Esophagus muscularis mucosa (tissue), 4 donors: ENCODE results near the gene NAV3. TPM values are rescaled to one million over a fixed set of nuclear protein-coding genes. Genes with fewer than 3 reads are reported as not detected.

Experiments used
- DNase-seq: peaks from one replicate; pipeline ENCODE4 v3.0.0-alpha.2; 2017; ENCODE audit errors: extremely low spot score
- H3K27ac ChIP-seq, 4 donors: fragments of 200-600 bp; sonication (generic); replicated peaks in 1 of 4; 1 replicate in 3 of 4; 2 replicates in 1 of 4; pipeline ENCODE4 v1.5.1; 2016 to 2019; ENCODE audit warnings: mild to moderate bottlenecking in 1 of 4
- H3K27me3 ChIP-seq, 4 donors: fragments of 200-600 bp; sonication (generic); one replicate each; pipeline versions ENCODE4 v1.5.1 to v1.6.0; 2016 to 2019
- H3K36me3 ChIP-seq, 4 donors: fragments of 200-600 bp; sonication (generic); one replicate each; pipeline ENCODE4 v1.5.1; 2016 to 2019
- H3K4me1 ChIP-seq, 4 donors: fragments of 200-600 bp; sonication (generic); one replicate each; pipeline ENCODE4 v1.5.1; 2016 to 2019
- H3K4me3 ChIP-seq, 4 donors: fragments of 200-600 bp; sonication (generic); 1 replicate in 2 of 4; 2 replicates in 2 of 4; pipeline ENCODE4 v1.5.1; 2016 to 2019; ENCODE audit warnings: mild to moderate bottlenecking in 4 of 4, moderate library complexity in 1 of 4
- H3K9me3 ChIP-seq, 4 donors: fragments of 200-600 bp; sonication (generic); 1 replicate in 3 of 4; 2 replicates in 1 of 4; pipeline ENCODE4 v1.5.1; 2016 to 2019
- CTCF ChIP-seq, 3 experiments: fragments of 200-600 bp in 2 of 3; fragments of 450-650 bp in 1 of 3; sonication (generic) in 2 of 3; IDR thresholded peaks; one replicate each; pipeline ENCODE4 v1.5.1; 2017 to 2019; ENCODE audit warnings: antibody characterized with exemption in 3 of 3, mild to moderate bottlenecking in 2 of 3, moderate library complexity in 1 of 3
- EP300 ChIP-seq: sonication (generic); formaldehyde crosslinking; IDR thresholded peaks from one replicate; pipeline ENCODE4 v1.6.1; 2017; ENCODE audit warnings: antibody characterized with exemption
- POLR2A ChIP-seq: fragments of 450-650 bp; IDR thresholded peaks from one replicate; pipeline ENCODE4 v1.6.1; 2017; ENCODE audit warnings: antibody characterized with exemption, moderate library complexity, mild to moderate bottlenecking, low read depth
- POLR2AphosphoS5 ChIP-seq, 2 donors: sonication (generic); formaldehyde crosslinking; IDR thresholded peaks; one replicate each; pipeline ENCODE4 v1.6.1; 2017; ENCODE audit warnings: antibody characterized with exemption in 2 of 2
- WGBS: methylation state at CpG from one replicate; pipeline ENCODE4 v1.1.5; 2018; 5-methylcytosine and 5-hydroxymethylcytosine counted together
- intact Hi-C: fragments of 100-400 bp; cut with DNase I; formaldehyde crosslinking; loops from one replicate; pipeline ENCODE4 v1.15.1; 2023
- total RNA-seq, 4 donors: library from RNA; depleted of rRNA; stranded (reverse); fragments of >200 nt; gene quantifications; one replicate each; pipeline versions ENCODE4 v1.1.0 to v1.2.1, GENCODE V29; 2016

NAV3 gene
- total RNA-seq, 4 donors from 2014 or later, result 4.3 to 9.6 (median 5.4) TPM

- Histone ChIP-seq H3K9me3 (no peaks in the 10 kb centered on the region), H3K36me3 (peaks cover 0 to 9% (median 0%) of the 10 kb centered on the region in 4 donors), H3K27ac (no peak overlapping the region), H3K4me1 (no peaks in the 10 kb centered on the region), H3K4me3 (no peak overlapping the region), H3K27me3 (no peaks in the 10 kb centered on the region)
- no peak for TF ChIP-seq CTCF (IDR thresholded peaks at IDR 0.05)
- no peak for TF ChIP-seq POLR2AphosphoS5 (IDR thresholded peaks at IDR 0.05)
- no peak for TF ChIP-seq EP300
- no peak for TF ChIP-seq POLR2A
- intact Hi-C loops, result no loop called here
- DNase-seq, result no peak
- WGBS, result 93% methylated on average over 3 of the region's 3 CpGs
These were observed 346.6 kb downstream of the NAV3 start for GRCh38 chr12:78177298-78177697.

- no peaks in the 10 kb centered on the region for H3K27me3 ChIP-seq
- no peaks in the 10 kb centered on the region for H3K4me1 ChIP-seq
- 68% methylated on average over 6 of the region's 6 CpGs for WGBS
- H3K9me3 ChIP-seq, result no peaks in the 10 kb centered on the region
- no peak for DNase-seq
- H3K36me3 ChIP-seq, result peaks cover 0 to 9% (median 0%) of the 10 kb centered on the region in 4 donors
- H3K4me3 ChIP-seq, result no peak overlapping the region
- no peak overlapping the region for H3K27ac ChIP-seq
- intact Hi-C loops, result no loop called here
- TF ChIP-seq POLR2A, result no peak
- no peak for TF ChIP-seq POLR2AphosphoS5 (IDR thresholded peaks at IDR 0.05)
- TF ChIP-seq EP300, result no peak
- no peak for TF ChIP-seq CTCF (IDR thresholded peaks at IDR 0.05)
These were observed 348.7 kb downstream of the NAV3 start for GRCh38 chr12:78179346-78179745.

- no peak overlapping the region for H3K4me3 ChIP-seq
- WGBS, result 62% methylated on average over 3 of the region's 3 CpGs
- no peak for DNase-seq
- no peaks in the 10 kb centered on the region for H3K27me3 ChIP-seq
- no peak overlapping the region for H3K27ac ChIP-seq
- no peak for TF ChIP-seq EP300
- TF ChIP-seq POLR2AphosphoS5 (IDR thresholded peaks at IDR 0.05), result no peak
- no peak for TF ChIP-seq CTCF (IDR thresholded peaks at IDR 0.05)
- TF ChIP-seq POLR2A, result no peak
- no peaks in the 10 kb centered on the region for H3K4me1 ChIP-seq
- intact Hi-C loops, result no loop called here
- H3K9me3 ChIP-seq, result no peaks in the 10 kb centered on the region
- peaks cover 0 to 9% (median 0%) of the 10 kb centered on the region in 4 donors for H3K36me3 ChIP-seq
These were observed 351.0 kb downstream of the NAV3 start for GRCh38 chr12:78181544-78182162.

- H3K27me3 ChIP-seq, result no peaks in the 10 kb centered on the region
- H3K27ac ChIP-seq, result no peak overlapping the region
- H3K4me3 ChIP-seq, result no peak overlapping the region
- H3K36me3 ChIP-seq, result peaks cover 0 to 9% (median 0%) of the 10 kb centered on the region in 4 donors
- TF ChIP-seq CTCF (IDR thresholded peaks at IDR 0.05), result no peak
- TF ChIP-seq POLR2A, result no peak
- TF ChIP-seq EP300, result no peak
- TF ChIP-seq POLR2AphosphoS5 (IDR thresholded peaks at IDR 0.05), result no peak
- DNase-seq, result no peak
- H3K4me1 ChIP-seq, result no peaks in the 10 kb centered on the region
- intact Hi-C loops, result no loop called here
- H3K9me3 ChIP-seq, result no peaks in the 10 kb centered on the region
These were observed 353.1 kb downstream of the NAV3 start for GRCh38 chr12:78183824-78184223.

GRCh38 chr12:78185109-78185508 is 354.4 kb downstream of the NAV3 start:
- DNase-seq, result no peak
- no peaks in the 10 kb centered on the region for H3K4me1 ChIP-seq
- no peak overlapping the region for H3K4me3 ChIP-seq
- H3K27me3 ChIP-seq, result no peaks in the 10 kb centered on the region
- intact Hi-C loops, result no loop called here
- H3K9me3 ChIP-seq, result no peaks in the 10 kb centered on the region
- no peak overlapping the region for H3K27ac ChIP-seq
- H3K36me3 ChIP-seq, result peaks cover 0 to 8% (median 0%) of the 10 kb centered on the region in 4 donors
- TF ChIP-seq POLR2AphosphoS5 (IDR thresholded peaks at IDR 0.05), result no peak
